TTC549 (cell line): ENCODE results near the gene BANP.
"Not testable (repeated sequence)": the region's sequence is repeated elsewhere in the genome, so short reads cannot be mapped to it uniquely, and the experiment has no call there.

Experiments
- FAIRE-seq: peaks from 2 replicates; lab custom pipeline; 2012; peaks lifted over from hg19 to GRCh38; lab: Jason Lieb, UNC

BANP gene

GRCh38 chr16:88033003-88033740 lies 81.9 kb downstream of the BANP start:
- not testable (repeated sequence) for FAIRE-seq

GRCh38 chr16:88034770-88035169 lies 83.5 kb downstream of the BANP start:
- no peak for FAIRE-seq

GRCh38 chr16:88035292-88035691 lies 84.1 kb downstream of the BANP start:
- FAIRE-seq: no peak

- not testable (repeated sequence) for FAIRE-seq
These were observed 84.8 kb downstream of the BANP start for GRCh38 chr16:88035884-88036639.

GRCh38 chr16:88036640-88036996 lies 85.4 kb downstream of the BANP start:
- not testable (repeated sequence) for FAIRE-seq

GRCh38 chr16:88037359-88037758 lies 86.1 kb downstream of the BANP start:
- not testable (repeated sequence) for FAIRE-seq

- not testable (repeated sequence) for FAIRE-seq
These were observed 86.8 kb downstream of the BANP start for GRCh38 chr16:88037876-88038525.

- not testable (repeated sequence) for FAIRE-seq
These were observed 87.3 kb downstream of the BANP start for GRCh38 chr16:88038526-88038908.

- FAIRE-seq: no peak
These were observed 88.4 kb downstream of the BANP start for GRCh38 chr16:88039591-88039990.

GRCh38 chr16:88040196-88040876 lies 89.1 kb downstream of the BANP start:
- not testable (repeated sequence) for FAIRE-seq

GRCh38 chr16:88040877-88041244 lies 89.6 kb downstream of the BANP start:
- FAIRE-seq: not testable (repeated sequence)

GRCh38 chr16:88041506-88041905 lies 90.3 kb downstream of the BANP start:
- FAIRE-seq: not testable (repeated sequence)

GRCh38 chr16:88041986-88042562 lies 90.8 kb downstream of the BANP start:
- FAIRE-seq: not testable (repeated sequence)

- not testable (repeated sequence) for FAIRE-seq
These were observed 92.1 kb downstream of the BANP start for GRCh38 chr16:88043208-88043910.

- FAIRE-seq: not testable (repeated sequence)
These were observed 92.9 kb downstream of the BANP start for GRCh38 chr16:88044121-88044581.

GRCh38 chr16:88045361-88045760 lies 94.1 kb downstream of the BANP start:
- not testable (repeated sequence) for FAIRE-seq

- no peak for FAIRE-seq
These were observed 94.6 kb downstream of the BANP start for GRCh38 chr16:88045820-88046303.

GRCh38 chr16:88047462-88047861 lies 96.2 kb downstream of the BANP start:
- FAIRE-seq: no peak

- no peak for FAIRE-seq
These were observed 97.8 kb downstream of the BANP start for GRCh38 chr16:88048985-88049384.

GRCh38 chr16:88049561-88050545 lies 98.6 kb downstream of the BANP start:
- no peak for FAIRE-seq
